GM18858 (cell line): ENCODE results near the gene TBC1D2.
"Not testable (repeated sequence)": the region's sequence is repeated elsewhere in the genome, so short reads cannot be mapped to it uniquely, and the experiment has no call there.

ENCODE experiments used
- ATAC-seq: cut with Tn5 transposase; IDR thresholded peaks from one replicate; pipeline ENCODE4 v1.9.1; 2021; ENCODE audit not compliant: unreplicated experiment

TBC1D2 gene

GRCh38 chr9:98191671-98192502, 63.6 kb downstream of the TBC1D2 start:
- ATAC-seq: no peak

- ATAC-seq: no peak
Measured at GRCh38 chr9:98191181-98191608, 64.3 kb downstream of the TBC1D2 start.

- no peak for ATAC-seq
Measured at GRCh38 chr9:98190757-98191105, 64.7 kb downstream of the TBC1D2 start.

- no peak for ATAC-seq
Measured at GRCh38 chr9:98189412-98189811, 66.0 kb downstream of the TBC1D2 start.

GRCh38 chr9:98187926-98188325, 67.5 kb downstream of the TBC1D2 start:
- no peak for ATAC-seq

- no peak for ATAC-seq
Measured at GRCh38 chr9:98186236-98186635, 69.2 kb downstream of the TBC1D2 start.

- ATAC-seq: no peak
Measured at GRCh38 chr9:98185611-98186171, 69.8 kb downstream of the TBC1D2 start.

- no peak for ATAC-seq
Measured at GRCh38 chr9:98185021-98185567, 70.4 kb downstream of the TBC1D2 start.

GRCh38 chr9:98184326-98184725, 71.1 kb downstream of the TBC1D2 start:
- ATAC-seq: no peak

GRCh38 chr9:98182889-98183599, 72.4 kb downstream of the TBC1D2 start:
- ATAC-seq: no peak

- no peak for ATAC-seq
Measured at GRCh38 chr9:98182069-98182820, 73.2 kb downstream of the TBC1D2 start.

GRCh38 chr9:98181746-98182068, 73.7 kb downstream of the TBC1D2 start:
- no peak for ATAC-seq

- ATAC-seq: no peak
Measured at GRCh38 chr9:98180996-98181395, 74.5 kb downstream of the TBC1D2 start.

- no peak for ATAC-seq
Measured at GRCh38 chr9:98178874-98179850, 76.3 kb downstream of the TBC1D2 start.

GRCh38 chr9:98176391-98177259, 78.8 kb downstream of the TBC1D2 start:
- ATAC-seq: no peak

GRCh38 chr9:98175762-98176161, 79.7 kb downstream of the TBC1D2 start:
- ATAC-seq: no peak

- no peak for ATAC-seq
Measured at GRCh38 chr9:98175028-98175569, 80.3 kb downstream of the TBC1D2 start.

- ATAC-seq: not testable (repeated sequence)
Measured at GRCh38 chr9:98174502-98174918, 80.9 kb downstream of the TBC1D2 start.

GRCh38 chr9:98173181-98173580, 82.3 kb downstream of the TBC1D2 start:
- ATAC-seq: no peak
